GM19452 (cell line): Measurements from ENCODE around the gene FAM111B.
"Not testable (repeated sequence)": the region's sequence is repeated elsewhere in the genome, so short reads cannot be mapped to it uniquely, and the experiment has no call there.

Experiments
- ATAC-seq: cut with Tn5 transposase; IDR thresholded peaks from one replicate; pipeline ENCODE4 v1.9.1; 2021; ENCODE audit not compliant: unreplicated experiment

Gene FAM111B, protein sequence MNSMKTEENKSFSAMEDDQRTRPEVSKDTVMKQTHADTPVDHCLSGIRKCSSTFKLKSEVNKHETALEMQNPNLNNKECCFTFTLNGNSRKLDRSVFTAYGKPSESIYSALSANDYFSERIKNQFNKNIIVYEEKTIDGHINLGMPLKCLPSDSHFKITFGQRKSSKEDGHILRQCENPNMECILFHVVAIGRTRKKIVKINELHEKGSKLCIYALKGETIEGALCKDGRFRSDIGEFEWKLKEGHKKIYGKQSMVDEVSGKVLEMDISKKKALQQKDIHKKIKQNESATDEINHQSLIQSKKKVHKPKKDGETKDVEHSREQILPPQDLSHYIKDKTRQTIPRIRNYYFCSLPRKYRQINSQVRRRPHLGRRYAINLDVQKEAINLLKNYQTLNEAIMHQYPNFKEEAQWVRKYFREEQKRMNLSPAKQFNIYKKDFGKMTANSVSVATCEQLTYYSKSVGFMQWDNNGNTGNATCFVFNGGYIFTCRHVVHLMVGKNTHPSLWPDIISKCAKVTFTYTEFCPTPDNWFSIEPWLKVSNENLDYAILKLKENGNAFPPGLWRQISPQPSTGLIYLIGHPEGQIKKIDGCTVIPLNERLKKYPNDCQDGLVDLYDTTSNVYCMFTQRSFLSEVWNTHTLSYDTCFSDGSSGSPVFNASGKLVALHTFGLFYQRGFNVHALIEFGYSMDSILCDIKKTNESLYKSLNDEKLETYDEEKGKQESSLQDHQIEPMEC

DNA sequence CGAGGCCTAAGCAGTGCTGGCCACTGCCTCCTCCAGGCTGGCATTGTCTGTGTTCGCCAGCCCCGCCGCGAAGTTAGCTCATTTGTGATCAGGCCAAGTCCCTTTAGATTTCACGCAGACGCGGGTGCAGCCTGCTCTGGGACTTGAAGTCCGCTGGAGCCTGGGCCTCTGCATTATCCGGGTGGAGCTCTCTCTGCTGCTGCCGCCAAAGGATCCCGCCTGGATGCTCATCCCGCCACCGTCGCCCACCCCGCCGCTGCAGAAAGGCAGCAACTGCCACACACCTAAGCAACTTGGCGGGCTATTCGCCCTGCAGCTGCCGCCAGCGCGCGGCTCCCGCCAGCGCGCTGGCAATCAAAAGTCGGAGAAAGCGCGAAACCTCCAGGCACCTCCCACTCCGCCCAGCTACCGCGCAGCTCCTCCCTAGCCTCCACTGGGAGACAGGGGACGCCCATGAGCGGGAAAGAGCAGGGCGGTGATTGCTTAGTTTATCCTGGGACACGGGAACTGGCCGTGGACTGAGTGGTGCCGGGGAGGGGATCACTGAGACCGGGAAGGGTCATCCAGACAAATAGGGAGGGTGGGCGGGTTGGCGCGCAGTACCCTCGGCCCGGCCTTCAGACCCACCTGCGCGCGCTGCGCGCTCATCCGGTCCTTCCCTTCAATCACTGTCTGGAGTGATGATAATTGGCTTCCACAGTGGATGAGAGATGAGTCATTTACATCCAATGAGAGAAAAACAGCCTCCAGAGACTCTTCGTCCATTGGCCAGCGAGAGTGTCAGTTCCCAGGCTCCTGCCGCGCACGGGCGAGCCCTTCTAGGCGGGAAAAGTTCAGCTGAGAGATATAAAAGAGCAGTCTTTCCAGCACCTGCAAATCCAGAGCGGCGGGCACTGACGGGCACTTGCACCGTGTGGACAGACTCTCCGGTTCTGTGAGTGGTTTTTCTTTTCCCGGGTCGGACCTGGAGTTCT is at the start of gene FAM111B:
TSS of gene FAM111B (plus strand) at position 875 of the 974 bp plus-strand sequence. CDS start 2,389 bp downstream, outside the sequence.
- ATAC-seq: peak; percentile 63

DNA sequence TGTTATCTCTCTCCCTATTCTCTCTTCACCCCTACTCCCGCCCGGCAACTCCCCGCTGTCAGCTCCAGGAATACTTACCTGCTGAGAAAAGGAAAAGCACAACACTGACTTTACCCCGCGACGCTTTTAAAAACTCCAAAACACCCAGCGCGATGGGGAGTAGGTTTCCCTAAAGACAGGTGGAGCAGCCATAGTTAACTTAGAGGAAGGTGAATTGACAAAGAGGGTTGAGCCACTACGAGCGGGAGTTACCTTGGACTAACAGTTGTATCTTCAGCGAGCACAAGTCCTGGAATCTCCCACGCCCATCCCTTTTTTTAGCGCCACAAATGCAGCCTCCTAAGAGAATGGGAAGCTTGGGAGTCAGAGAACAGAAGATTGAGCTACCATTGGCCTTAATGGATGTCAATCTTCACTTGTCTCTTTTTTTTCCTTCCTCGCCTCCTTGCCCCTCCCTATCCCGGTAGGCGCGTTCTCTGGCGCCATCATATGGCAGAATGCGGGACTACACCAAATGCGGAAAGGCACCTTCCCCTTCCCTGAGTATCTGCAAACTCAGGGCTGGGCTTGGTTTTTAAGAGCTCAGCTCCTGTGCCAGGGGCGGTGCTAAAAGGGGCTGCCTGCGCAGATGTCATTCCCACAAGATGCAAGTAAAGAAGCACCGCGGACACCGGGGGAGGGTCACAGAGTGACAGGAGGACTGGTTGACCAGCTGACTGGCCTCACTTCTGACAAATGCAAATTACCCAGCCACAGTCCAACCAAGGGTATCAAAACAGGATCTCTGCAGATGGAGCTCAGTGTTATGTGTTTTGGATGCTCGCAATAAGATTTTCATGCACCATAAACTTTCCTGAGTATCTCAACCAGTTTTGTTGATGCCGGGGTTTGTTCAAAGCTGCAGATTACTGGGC is 48.7 kb upstream of the FAM111B start:
- peak; percentile 94 for ATAC-seq

DNA sequence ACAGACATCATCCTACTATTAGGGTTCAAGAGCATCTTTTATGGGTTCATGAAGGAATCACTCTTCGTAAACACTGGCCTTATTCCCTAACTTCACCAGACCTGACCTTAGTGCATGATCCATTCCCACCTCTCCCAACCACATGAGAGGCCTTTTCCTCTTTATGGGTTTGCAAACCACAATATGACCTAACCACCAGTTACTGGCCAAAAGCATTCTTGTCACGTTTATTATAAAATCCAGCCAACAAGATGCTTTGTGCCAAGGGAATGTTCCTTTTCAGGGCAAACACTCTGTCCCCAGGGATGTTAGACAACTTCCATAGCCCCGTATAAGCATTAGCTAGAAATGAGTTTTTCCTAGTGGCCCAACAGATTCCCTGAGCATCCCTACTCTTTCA is 46.9 kb upstream of the FAM111B start:
- ATAC-seq: not testable (repeated sequence)

DNA sequence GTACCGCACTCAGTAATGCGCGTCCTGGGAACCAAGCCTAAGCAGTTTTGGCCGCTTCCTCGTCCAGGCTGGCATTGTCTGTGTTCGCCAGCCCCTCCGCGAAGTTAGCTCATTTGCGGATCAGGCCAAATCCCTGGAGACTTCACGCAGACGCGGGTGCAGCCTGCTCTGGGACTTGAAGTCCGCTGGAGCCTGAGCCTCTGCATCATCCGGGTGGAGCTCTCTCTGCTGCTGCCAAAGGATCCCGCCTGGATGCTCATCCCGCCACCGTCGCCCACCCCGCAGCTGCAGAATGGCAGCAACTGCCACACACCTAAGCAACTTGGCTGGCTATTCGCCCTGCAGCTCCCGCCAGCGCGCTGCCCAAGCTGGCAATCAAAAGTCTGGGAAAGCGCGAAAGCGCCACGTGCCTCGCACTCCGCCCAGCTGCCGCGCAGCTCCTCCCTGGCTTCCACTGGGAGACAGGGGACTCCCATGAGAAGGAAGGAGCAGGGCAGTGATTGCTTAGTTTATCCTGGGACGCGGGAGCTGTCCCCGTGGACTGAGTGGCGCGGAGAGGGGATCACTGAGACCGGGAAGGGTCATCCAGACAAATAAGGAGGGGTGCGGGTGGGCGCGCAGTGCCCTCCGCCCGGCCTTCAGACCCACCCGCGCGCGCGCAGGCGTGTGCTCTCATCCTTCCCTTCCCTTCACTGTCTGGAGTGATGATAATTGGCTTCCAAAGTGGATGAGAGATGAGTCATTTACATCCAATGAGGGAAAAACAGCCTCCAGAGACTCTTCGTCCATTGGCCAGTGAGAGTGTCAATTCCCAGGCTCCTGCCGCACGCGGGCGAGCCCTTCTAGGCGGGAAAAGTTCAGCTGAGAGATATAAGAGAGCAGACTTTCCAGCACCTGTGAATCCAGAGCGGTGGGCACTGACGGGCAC is 44.2 kb upstream of the FAM111B start:
- no peak for ATAC-seq

DNA sequence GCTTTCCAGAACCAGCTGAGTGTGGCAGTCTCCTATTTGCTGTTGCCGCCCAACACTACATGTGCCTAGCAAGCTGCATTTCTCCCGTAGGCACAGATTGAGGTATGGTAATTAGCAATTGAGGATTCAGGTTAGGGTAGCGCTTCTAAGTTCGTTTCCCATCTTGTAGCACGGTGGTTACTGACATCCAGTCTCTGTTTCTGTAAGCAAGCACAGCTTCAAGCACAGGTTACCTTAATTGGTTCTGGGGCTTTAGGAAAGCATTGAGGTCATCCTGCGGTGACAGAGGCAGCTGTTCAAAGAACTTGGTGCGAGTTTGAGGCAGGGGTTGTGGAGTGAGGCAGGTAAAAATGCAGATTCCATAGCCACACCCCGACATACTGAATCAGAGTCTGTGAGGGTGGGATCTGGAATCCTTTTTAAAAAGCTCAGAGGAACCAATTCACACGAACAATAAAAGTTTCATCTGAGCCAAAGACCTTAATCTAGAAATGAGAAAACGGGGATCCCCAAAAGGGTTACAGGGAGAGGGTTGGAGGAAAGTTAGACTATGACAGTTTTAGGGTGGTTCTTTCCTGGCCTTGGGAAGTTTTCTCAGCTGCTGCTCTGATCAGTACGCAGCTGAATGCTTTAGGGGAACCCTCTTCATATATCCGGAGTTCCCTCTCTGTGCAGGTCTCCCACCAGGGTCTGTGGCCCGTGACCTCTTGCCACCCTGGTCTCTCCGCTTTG is 42.9 kb upstream of the FAM111B start:
- ATAC-seq: not testable (repeated sequence)

DNA sequence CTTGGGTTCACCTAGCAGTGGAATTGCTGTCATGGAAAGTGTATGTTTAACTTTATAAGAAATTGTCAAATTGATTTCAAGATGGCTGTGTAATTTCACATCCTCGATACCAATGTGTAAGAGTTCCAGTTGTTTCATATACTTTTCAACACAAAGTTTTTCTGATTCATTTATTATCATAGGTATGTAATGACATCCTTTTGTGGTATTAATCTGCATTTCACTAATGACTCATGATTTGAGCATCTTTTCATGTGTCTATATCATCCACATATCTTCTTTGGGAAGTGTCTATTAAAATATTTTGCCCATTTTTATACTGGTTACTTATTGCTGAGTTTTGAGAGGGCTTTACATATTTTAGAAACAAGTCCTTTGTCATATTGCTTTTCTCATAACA is 38.0 kb upstream of the FAM111B start:
- ATAC-seq: no peak

DNA sequence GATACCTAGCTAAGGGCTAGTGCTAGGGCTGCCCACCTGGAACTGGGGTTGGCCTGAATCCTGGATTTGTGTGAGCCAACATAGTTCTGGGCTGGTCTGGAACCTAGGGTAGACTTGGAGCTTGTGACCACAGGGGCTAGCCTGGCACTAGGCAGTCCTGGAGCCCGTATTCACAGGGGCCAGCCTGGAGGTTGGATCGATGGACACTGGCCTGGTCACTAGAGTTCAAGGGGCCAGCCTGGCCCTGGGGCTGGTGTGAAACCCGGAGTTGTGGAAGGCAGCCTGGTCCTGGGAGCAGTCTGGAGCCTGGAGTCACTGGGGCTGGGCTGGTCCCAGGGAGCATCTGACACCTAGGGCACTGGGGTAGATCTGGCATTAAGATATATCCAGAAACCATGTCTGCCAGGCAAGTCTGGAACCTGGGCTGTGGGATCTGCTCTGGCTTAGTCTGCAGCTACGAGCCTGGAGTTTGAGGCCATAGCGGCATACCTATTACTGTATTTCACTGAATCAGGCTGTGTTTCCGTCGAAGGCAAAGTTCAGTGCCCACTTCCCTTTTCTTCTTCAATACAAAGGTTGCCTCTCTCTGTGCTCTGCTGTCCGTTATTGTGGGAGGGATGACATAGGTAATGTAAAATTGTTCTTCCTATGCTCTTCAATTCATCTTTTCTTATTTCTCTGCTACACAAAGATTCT is 30.0 kb upstream of the FAM111B start:
- peak; percentile 90 for ATAC-seq

DNA sequence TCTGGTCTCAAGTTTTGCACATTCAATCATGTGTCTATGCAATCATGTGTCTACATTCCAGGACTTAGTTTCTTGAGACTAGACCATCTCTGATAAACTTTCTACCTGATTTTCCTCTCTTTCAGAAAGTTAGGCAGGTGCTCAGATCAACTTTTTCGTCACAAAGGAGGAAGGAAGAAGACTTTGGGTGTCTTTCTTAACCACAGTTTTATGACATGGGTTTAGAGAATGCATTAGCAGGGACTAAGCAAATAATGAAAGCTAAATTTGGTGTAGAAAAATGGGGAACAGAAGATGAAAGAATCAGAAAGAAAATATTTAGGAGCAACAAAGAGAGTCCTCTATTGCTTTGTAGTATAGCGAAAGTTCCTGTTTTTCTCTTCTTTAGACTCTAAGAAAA is 28.6 kb upstream of the FAM111B start:
- ATAC-seq: no peak

DNA sequence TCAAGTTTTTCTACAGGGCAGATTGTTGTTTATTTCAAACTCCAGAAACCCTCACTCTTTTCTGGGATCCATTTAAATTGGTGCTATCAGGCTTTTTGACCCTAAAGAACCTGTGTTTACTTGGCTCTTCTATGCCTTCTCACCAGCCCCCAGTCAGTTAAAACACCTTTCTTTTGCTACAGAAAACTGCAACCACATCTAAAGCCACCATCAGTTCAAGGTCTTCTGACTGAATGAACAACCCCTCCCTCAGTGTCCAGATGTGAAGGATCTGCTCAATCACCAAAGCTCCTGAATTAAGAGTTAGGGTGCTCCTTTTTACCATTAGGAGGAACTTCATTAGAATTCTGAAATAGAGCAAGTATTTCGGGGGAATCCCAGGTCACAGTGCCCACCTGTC is 28.0 kb upstream of the FAM111B start:
- no peak for ATAC-seq

DNA sequence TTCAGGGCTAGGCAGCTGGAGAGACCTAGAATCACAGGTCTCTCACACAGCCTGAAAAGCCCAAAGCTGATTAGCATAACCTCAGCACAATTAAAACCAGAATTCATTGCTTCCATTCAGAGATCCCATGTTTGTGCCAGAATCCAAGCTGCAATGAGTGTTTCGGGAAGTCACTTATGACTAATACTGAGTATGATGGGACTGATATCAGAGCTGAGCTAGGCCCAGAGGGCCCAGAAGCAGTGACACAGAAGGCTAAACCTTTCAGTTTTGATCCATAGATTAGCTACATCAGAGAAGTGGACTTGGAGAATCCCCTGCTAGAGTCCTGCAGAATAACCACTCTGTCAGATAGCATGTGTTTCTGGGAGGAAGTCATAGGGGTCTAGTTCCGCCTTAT is 26.6 kb upstream of the FAM111B start:
- not testable (repeated sequence) for ATAC-seq

DNA sequence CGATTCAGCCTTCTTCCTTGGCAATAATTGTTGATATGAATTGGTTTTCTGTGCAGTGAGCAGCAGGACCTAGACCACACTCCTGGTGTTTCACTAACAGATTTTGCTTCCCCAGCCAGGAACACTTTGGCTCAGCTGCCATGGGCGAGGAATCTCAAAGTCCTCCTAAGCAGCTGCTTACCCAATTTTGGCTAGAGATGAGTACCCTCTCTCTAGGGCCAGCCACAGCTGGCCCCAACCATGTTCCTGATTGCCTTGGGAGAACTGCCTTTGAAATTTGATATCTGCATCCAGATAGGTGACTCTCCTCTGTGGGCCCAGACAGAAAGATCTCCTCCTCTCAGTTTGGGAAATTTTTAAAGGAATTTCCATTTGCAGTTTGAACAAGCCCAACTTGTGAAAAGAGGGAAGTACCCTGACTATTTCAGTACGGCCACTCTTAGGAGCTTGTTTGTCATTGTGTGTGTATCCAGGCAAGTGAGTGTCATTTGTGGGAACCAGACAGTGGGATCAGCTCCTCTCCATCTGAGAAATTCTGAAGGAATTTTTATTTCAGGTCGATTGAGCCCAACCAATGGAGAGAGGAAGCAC is 25.5 kb upstream of the FAM111B start:
- ATAC-seq: not testable (repeated sequence)

DNA sequence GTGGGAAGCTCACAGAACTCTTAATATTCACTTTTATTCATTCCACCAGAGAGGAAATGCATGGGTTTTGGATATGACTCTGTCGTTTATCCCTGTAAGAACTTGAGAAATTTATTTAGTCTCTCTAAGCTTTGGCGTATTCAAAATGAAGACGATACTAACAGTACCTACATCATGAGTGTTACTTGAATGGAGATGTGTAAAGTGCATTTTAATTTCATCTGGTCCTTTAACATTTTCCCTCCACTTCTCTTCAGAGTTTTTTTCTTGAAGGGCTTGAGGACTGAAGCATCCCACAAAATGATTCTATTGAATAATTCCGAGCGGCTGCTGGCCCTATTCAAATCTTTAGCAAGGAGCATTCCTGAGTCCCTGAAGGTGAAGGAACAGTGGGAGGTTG is 21.0 kb upstream of the FAM111B start, which contains the start of gene GLYATL1B:
TSS of gene GLYATL1B (plus strand) at position 301 of the 400 bp plus-strand sequence. CDS start at position 301, 0 bp downstream.
- not testable (repeated sequence) for ATAC-seq

DNA sequence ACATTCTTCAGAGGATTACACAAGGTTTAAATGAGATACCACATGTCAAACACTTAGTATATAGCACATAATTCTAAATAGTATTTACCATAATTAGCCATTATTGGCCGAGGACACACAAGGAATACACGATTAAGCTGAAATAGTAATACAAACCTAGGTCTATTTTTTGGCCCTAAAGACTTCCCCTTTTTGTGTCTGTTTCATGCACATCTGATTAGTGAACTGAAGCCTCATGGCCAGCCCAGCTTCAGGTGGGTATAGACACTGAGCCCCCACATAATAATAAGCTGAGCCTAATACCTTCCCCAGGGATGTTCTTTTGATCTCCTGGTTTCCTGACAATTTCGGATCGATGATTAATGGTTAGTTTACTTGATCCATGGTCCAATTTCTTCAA is 18.9 kb upstream of the FAM111B start:
- no peak for ATAC-seq

DNA sequence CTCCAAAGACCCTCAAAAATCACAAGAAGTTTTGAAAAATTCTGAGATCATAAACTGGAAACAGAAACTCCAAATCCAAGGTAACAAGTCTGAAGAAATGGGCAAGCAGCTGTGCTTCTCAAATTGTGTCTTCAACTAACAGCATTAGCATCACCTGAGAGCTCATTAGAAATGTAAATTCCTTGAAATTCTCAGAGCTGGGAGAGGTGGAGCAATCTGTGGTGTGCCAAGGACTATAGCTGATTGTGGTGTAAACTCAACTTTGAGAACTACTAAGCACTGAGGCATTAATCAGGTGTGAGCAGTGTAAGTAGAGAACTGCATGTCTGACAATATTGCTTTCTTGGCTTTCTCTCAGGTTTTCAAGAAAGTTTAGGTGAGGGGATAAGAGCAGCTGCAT is 13.5 kb upstream of the FAM111B start:
- ATAC-seq: not testable (repeated sequence)

DNA sequence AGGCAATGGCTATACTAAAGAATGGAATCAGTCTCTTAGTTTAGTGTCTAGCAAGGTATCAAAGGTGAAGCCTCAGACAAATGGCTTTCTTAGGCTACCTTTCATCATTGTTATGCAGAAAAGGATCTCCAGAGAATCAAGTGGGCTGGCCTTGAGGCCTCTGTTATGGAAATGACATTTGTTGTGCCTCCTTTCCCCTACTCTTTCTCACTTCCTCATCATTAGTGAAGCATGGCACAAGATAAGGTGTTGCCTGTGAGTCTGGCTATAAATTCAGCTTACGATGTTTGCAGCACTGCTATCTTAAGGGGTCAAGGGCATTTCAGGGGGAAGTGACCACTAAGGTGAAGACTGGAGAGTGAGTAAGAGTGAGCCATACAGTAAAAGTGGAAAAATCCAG is 11.8 kb upstream of the FAM111B start:
- peak; percentile 77 for ATAC-seq

DNA sequence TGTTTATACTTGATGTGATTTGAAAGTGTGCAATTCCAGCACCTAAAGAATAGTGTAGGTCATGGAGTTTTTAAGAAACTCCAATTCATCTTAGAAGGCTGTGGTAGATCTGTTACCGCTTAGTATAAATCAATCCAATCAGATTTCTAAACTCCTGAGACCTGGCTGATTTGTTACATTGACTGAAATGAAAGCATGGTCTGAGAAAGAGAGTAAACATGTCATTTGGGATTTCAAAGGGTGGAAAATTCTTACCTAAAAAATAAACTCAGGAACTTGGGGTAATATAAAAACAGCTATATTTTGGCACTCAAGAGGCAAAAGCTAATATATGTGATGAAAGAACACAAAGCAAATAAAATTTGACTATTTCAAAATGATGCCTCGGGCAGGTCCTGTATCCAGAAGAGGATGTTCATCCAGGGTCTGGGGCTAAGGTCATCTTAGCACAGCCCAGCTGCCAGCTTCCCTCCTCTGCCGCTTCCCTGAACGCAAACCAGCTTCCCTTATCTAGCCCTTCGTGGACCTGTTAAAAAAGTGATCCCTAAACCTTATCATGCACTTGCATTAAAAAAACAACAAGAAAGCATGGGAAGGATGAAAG is 11.0 kb upstream of the FAM111B start:
- ATAC-seq: not testable (repeated sequence)
